ENCODE data around the gene IMP4. TPM values are rescaled to one million over a fixed set of nuclear protein-coding genes. Genes with fewer than 3 reads are reported as not detected.

IMP4 gene
- polyA plus RNA-seq, 4 donors: 52.7 to 77.7 (median 62.2) TPM

GRCh38 chr2:130373808-130374365 lies 31.2 kb downstream of the IMP4 start:
- H3K4me1 ChIP-seq (ENCODE audit: control insufficient read depth in 3 of 3, insufficient read depth in 2 of 3, low read depth in 1 of 3, low read length in 2 of 3): peaks cover 0 to 10% (median 3%) of the 10 kb centered on the region in 3 donors
- no peak overlapping the region for H3K27ac ChIP-seq (ENCODE audit: low read depth in 1 of 3, low read length in 2 of 3)
- H3K27me3 ChIP-seq (ENCODE audit: control insufficient read depth in 3 of 3, insufficient read depth in 3 of 3, low read length in 3 of 3): no peaks in the 10 kb centered on the region
- H3K9me3 ChIP-seq (ENCODE audit: control insufficient read depth in 2 of 2, insufficient read depth in 1 of 2, low read depth in 1 of 2, low read length in 1 of 2): no peaks in the 10 kb centered on the region
- peaks cover 0 to 36% (median 2%) of the 10 kb centered on the region in 3 donors for H3K36me3 ChIP-seq (ENCODE audit: control insufficient read depth in 3 of 3, insufficient read depth in 2 of 3, low read depth in 1 of 3, low read length in 3 of 3)
- H3K4me3 ChIP-seq (ENCODE audit: low read depth in 1 of 3, low read length in 3 of 3): peak overlapping the region in 1 of 3 donors; percentile 70
- 93 to 97% (median 95%) methylated on average over 3 of the region's 3 CpGs for WGBS, 3 donors
- DNase-seq (no peak), FAIRE-seq (no peak)

- no peak for FAIRE-seq
These were observed 32.0 kb downstream of the IMP4 start for GRCh38 chr2:130374587-130375290.

GRCh38 chr2:130375291-130376266 lies 32.9 kb downstream of the IMP4 start:
- 87 to 93% (median 88%) methylated on average over 19 of the region's 19 CpGs for WGBS, 3 donors
- H3K27ac ChIP-seq (ENCODE audit: low read depth in 1 of 3, low read length in 2 of 3): no peak overlapping the region
- H3K36me3 ChIP-seq (ENCODE audit: control insufficient read depth in 3 of 3, insufficient read depth in 2 of 3, low read depth in 1 of 3, low read length in 3 of 3): peaks cover 0 to 27% (median 0%) of the 10 kb centered on the region in 3 donors
- DNase-seq (no peak), FAIRE-seq (no peak)
- H3K4me1 ChIP-seq (ENCODE audit: control insufficient read depth in 3 of 3, insufficient read depth in 2 of 3, low read depth in 1 of 3, low read length in 2 of 3): peaks cover 0 to 10% (median 3%) of the 10 kb centered on the region in 3 donors
- H3K27me3 ChIP-seq (ENCODE audit: control insufficient read depth in 3 of 3, insufficient read depth in 3 of 3, low read length in 3 of 3): no peaks in the 10 kb centered on the region
- no peak overlapping the region for H3K4me3 ChIP-seq (ENCODE audit: low read depth in 1 of 3, low read length in 3 of 3)
- no peaks in the 10 kb centered on the region for H3K9me3 ChIP-seq (ENCODE audit: control insufficient read depth in 2 of 2, insufficient read depth in 1 of 2, low read depth in 1 of 2, low read length in 1 of 2)

More at GRCh38 chr2:130374587-130375290, 32.0 kb downstream of the IMP4 start:
- H3K9me3 ChIP-seq (ENCODE audit: control insufficient read depth in 2 of 2, insufficient read depth in 1 of 2, low read depth in 1 of 2, low read length in 1 of 2): no peaks in the 10 kb centered on the region
- no peaks in the 10 kb centered on the region for H3K27me3 ChIP-seq (ENCODE audit: control insufficient read depth in 3 of 3, insufficient read depth in 3 of 3, low read length in 3 of 3)
- peaks cover 0 to 35% (median 2%) of the 10 kb centered on the region in 3 donors for H3K36me3 ChIP-seq (ENCODE audit: control insufficient read depth in 3 of 3, insufficient read depth in 2 of 3, low read depth in 1 of 3, low read length in 3 of 3)
- H3K27ac ChIP-seq (ENCODE audit: low read depth in 1 of 3, low read length in 2 of 3): no peak overlapping the region
- WGBS, 3 donors: 80 to 85% (median 82%) methylated on average over 9 of the region's 9 CpGs
- DNase-seq: no peak
- peaks cover 0 to 10% (median 3%) of the 10 kb centered on the region in 3 donors for H3K4me1 ChIP-seq (ENCODE audit: control insufficient read depth in 3 of 3, insufficient read depth in 2 of 3, low read depth in 1 of 3, low read length in 2 of 3)
- no peak overlapping the region for H3K4me3 ChIP-seq (ENCODE audit: low read depth in 1 of 3, low read length in 3 of 3)

GRCh38 chr2:130376433-130377293 lies 34.0 kb downstream of the IMP4 start:
- Histone ChIP-seq H3K4me3 (ENCODE audit: low read depth in 1 of 3, low read length in 3 of 3) (no peak overlapping the region), H3K36me3 (ENCODE audit: control insufficient read depth in 3 of 3, insufficient read depth in 2 of 3, low read depth in 1 of 3, low read length in 3 of 3) (peaks cover 0 to 21% (median 0%) of the 10 kb centered on the region in 3 donors), H3K27me3 (ENCODE audit: control insufficient read depth in 3 of 3, insufficient read depth in 3 of 3, low read length in 3 of 3) (no peaks in the 10 kb centered on the region), H3K4me1 (ENCODE audit: control insufficient read depth in 3 of 3, insufficient read depth in 2 of 3, low read depth in 1 of 3, low read length in 2 of 3) (peaks cover 0 to 6% (median 3%) of the 10 kb centered on the region in 3 donors), H3K9me3 (ENCODE audit: control insufficient read depth in 2 of 2, insufficient read depth in 1 of 2, low read depth in 1 of 2, low read length in 1 of 2) (no peaks in the 10 kb centered on the region), H3K27ac (ENCODE audit: low read depth in 1 of 3, low read length in 2 of 3) (no peak overlapping the region)
- FAIRE-seq (no peak), DNase-seq (no peak)
- 67 to 78% (median 72%) methylated on average over 11 of the region's 11 CpGs for WGBS, 3 donors

- no peak for FAIRE-seq
- peaks cover 0 to 21% (median 0%) of the 10 kb centered on the region in 3 donors for H3K36me3 ChIP-seq (ENCODE audit: control insufficient read depth in 3 of 3, insufficient read depth in 2 of 3, low read depth in 1 of 3, low read length in 3 of 3)
- no peak for DNase-seq
- H3K4me3 ChIP-seq (ENCODE audit: low read depth in 1 of 3, low read length in 3 of 3): no peak overlapping the region
- WGBS, 3 donors: 91 to 92% (median 91%) methylated on average over 5 of the region's 5 CpGs
- H3K27me3 ChIP-seq (ENCODE audit: control insufficient read depth in 3 of 3, insufficient read depth in 3 of 3, low read length in 3 of 3): no peaks in the 10 kb centered on the region
- peaks cover 0 to 6% (median 3%) of the 10 kb centered on the region in 3 donors for H3K4me1 ChIP-seq (ENCODE audit: control insufficient read depth in 3 of 3, insufficient read depth in 2 of 3, low read depth in 1 of 3, low read length in 2 of 3)
- H3K9me3 ChIP-seq (ENCODE audit: control insufficient read depth in 2 of 2, insufficient read depth in 1 of 2, low read depth in 1 of 2, low read length in 1 of 2): no peaks in the 10 kb centered on the region
- H3K27ac ChIP-seq (ENCODE audit: low read depth in 1 of 3, low read length in 2 of 3): no peak overlapping the region
These were observed 34.8 kb downstream of the IMP4 start for GRCh38 chr2:130377491-130377890.

GRCh38 chr2:130378206-130378897 lies 35.7 kb downstream of the IMP4 start:
- DNase-seq (no peak), FAIRE-seq (no peak)
- Histone ChIP-seq H3K4me3 (ENCODE audit: low read depth in 1 of 3, low read length in 3 of 3) (no peak overlapping the region), H3K27me3 (ENCODE audit: control insufficient read depth in 3 of 3, insufficient read depth in 3 of 3, low read length in 3 of 3) (no peaks in the 10 kb centered on the region), H3K4me1 (ENCODE audit: control insufficient read depth in 3 of 3, insufficient read depth in 2 of 3, low read depth in 1 of 3, low read length in 2 of 3) (peaks cover 0 to 2% (median 1%) of the 10 kb centered on the region in 3 donors), H3K36me3 (ENCODE audit: control insufficient read depth in 3 of 3, insufficient read depth in 2 of 3, low read depth in 1 of 3, low read length in 3 of 3) (peaks cover 0 to 21% (median 0%) of the 10 kb centered on the region in 3 donors), H3K9me3 (ENCODE audit: control insufficient read depth in 2 of 2, insufficient read depth in 1 of 2, low read depth in 1 of 2, low read length in 1 of 2) (no peaks in the 10 kb centered on the region), H3K27ac (ENCODE audit: low read depth in 1 of 3, low read length in 2 of 3) (no peak overlapping the region)
- WGBS, 3 donors: 82 to 89% (median 84%) methylated on average over 3 of the region's 3 CpGs

- H3K27ac ChIP-seq (ENCODE audit: low read depth in 1 of 3, low read length in 2 of 3): no peak overlapping the region
- FAIRE-seq: no peak
- DNase-seq: no peak
- 81 to 82% (median 81%) methylated on average over 3 of the region's 3 CpGs for WGBS, 3 donors
- no peak overlapping the region for H3K4me3 ChIP-seq (ENCODE audit: low read depth in 1 of 3, low read length in 3 of 3)
- H3K9me3 ChIP-seq (ENCODE audit: control insufficient read depth in 2 of 2, insufficient read depth in 1 of 2, low read depth in 1 of 2, low read length in 1 of 2): no peaks in the 10 kb centered on the region
- no peaks in the 10 kb centered on the region for H3K4me1 ChIP-seq (ENCODE audit: control insufficient read depth in 3 of 3, insufficient read depth in 2 of 3, low read depth in 1 of 3, low read length in 2 of 3)
- peaks cover 0 to 18% (median 0%) of the 10 kb centered on the region in 3 donors for H3K36me3 ChIP-seq (ENCODE audit: control insufficient read depth in 3 of 3, insufficient read depth in 2 of 3, low read depth in 1 of 3, low read length in 3 of 3)
- no peaks in the 10 kb centered on the region for H3K27me3 ChIP-seq (ENCODE audit: control insufficient read depth in 3 of 3, insufficient read depth in 3 of 3, low read length in 3 of 3)
These were observed 36.2 kb downstream of the IMP4 start for GRCh38 chr2:130378898-130379214.
